HL-60 (cell line): Measurements from ENCODE around the gene CENPE.

Experiments used
- CTCF ChIP-seq: IDR thresholded peaks from one replicate; pipeline ENCODE4 v1.5.1; 2011; ENCODE audit warnings: low read length, control low read depth, inconsistent platforms; ENCODE audit not compliant: insufficient read depth
- REST ChIP-seq: IDR thresholded peaks from 2 replicates; pipeline ENCODE4 v1.6.1; 2012; ENCODE audit warnings: low read depth; ENCODE audit not compliant: insufficient replicate concordance

DNA sequence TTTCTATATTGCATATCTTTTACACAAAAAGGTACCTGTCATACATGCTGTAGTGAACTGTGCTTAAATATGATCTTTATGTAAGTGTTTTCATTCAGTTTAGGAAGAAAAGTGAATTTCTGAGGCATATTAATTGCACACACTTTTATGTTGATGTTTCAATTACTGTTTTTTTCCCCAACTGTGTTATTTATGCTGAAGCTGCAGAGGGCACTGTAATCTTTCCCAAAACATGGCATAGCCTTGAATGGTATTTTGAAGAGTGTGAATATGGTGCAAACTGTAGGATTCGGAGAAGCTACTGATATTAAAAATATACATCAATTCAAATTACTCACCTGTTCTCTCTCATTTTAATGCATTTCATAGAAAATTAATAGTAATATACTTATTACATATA, 6.0 kb upstream of the CENPE start:
- no peak for TF ChIP-seq CTCF
- TF ChIP-seq REST, result no peak
